Activated CD4-positive, CD25-positive, alpha-beta regulatory T cell treated with anti-CD3 and anti-CD28 coated beads, Interleukin-2, amount 50 U/mL, for 24 hours (primary cell): ENCODE data around the gene CEP112.
A peak's percentile ranks its signal among the peaks of the same experiment; 100 is the strongest.

Experiments used
- ATAC-seq, 2 donors: fragments of 150-1000 bp; cut with Tn5 transposase; one replicate each; pipeline ENCODE4 v1.10.0; 2021; ENCODE audit warnings: mild to moderate bottlenecking in 1 of 2, moderate library complexity in 1 of 2

CEP112 gene

DNA sequence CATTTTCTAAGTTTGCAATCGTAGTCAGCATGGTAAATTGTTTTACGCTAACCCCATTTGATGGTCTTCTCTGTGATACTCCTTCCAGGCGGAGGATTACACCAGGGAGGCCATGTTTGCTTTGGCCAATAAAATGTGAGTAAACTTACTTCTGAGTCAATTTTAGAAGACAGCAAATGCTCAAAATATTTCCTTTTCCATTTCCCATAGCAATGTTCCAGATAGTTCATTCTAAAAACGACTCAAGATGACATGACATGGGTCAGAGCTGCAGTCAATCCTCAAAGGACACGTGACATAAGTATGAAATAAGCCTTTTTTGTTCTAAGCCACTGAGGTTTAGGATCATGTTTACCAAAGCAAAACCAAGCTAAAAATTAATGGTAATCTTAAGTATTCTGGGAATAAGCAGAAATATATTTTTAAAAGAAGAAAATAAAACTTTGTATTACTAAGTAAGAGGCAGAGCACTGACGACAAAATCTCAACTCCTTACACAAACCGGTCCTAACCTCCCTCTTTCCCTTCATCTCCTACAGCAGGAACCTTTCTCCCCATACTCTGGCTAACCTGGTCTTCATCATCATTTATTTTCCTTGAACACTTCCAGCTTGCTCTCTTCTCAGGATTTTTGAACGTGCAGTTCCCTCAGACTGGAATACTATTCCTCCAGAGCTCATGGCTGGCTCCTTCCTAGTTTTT is 266.2 kb downstream of the CEP112 start:
- no peak for ATAC-seq

- ATAC-seq: no peak
These were observed 270.9 kb downstream of the CEP112 start for GRCh38 chr17:65920996-65921395.

DNA sequence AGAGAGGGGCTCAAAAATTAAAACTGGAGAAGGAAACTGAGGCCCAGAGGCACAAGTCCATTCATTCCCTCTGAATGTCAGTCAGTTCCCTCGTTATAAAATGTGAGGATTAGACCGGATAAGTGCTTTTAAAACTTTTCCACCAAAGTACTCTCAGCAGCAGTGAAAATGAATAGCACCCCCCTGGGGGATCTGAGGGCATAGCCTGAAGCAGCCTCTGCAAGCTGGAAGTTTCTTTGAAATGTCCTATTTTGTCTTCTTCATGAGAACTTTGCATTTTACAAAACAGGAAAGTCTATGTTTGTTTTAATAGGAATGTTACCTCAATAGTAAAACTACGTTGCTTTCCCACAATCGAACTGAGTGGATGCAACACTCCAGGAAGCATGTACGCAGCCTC is 273.0 kb downstream of the CEP112 start:
- ATAC-seq: no peak

DNA sequence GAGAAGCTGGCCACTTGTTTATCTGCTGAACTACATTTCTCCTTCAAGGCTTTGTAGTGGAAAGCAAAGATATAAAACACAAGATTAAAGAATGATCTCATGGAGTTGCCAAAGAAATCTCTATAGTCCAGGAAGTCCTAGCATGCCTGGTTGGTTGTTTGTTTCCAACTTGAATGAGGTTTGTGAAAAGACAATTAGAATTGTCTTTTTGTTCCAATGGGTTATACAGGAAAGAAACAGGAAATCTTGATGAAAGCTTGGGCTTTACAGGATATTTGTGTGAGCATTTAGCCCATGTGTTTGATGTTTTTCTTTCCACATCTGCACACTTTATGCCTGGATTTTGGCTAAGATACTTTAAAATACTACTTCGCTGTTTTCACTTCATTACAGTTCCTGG is 273.4 kb downstream of the CEP112 start:
- ATAC-seq: no peak

GRCh38 chr17:65917560-65917959 is 274.4 kb downstream of the CEP112 start:
- no peak for ATAC-seq

DNA sequence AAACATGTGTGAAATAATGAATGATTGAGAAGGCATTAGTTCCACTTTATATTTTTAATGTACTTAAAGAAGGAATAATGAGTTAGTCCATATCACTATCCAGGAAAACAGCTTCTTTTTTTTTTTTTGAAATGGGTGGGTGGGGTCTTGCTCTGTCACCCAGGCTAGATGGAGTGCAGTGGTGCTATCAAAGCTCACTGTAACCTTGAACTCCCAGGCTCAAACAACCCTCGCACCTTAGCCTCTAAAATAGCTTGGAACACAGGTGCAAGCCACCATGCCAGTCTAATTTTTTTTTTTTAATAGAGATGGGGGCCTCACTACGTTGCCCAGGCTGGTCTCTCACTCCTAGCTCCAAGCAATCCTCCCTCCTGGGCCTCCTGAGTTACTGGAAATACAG is 275.5 kb downstream of the CEP112 start:
- ATAC-seq: no peak

GRCh38 chr17:65914784-65915342 is 277.1 kb downstream of the CEP112 start:
- ATAC-seq: peak in 1 of 2 donors; percentile 56

GRCh38 chr17:65913326-65913850 is 278.5 kb downstream of the CEP112 start:
- no peak for ATAC-seq

GRCh38 chr17:65910836-65911235 is 281.1 kb downstream of the CEP112 start:
- no peak for ATAC-seq

DNA sequence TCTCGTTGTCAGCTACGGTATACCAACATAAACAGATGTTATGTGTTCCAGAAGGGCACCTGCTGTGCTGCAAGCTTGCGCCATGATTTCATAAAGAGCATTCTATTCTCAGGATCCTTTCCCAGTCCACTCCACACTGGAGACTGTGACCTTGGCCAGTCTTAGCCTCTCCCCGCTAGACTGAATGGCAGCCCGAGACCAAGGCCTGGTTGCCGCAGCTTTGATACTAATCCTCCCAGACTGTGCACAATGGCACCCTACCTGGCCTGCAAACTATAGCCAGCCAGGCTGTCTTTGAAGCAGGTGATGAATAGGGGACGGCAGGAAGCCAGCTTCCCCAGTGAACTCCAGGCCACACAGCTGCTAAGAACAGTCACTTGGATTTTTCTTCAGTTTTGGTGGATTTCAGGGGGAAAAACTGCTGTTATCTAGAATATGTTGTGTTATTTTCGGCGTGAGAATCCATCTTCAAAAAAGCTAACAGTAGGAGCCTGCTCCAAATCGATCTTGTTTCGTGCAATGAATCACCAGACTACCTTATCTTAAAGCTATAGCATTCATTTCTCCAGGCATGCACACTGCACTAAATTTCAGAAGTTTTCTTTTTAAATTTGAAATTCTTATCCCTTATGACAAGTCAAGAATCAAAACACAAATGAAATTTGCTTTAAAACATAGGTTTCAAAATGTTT is 289.0 kb downstream of the CEP112 start:
- ATAC-seq: no peak

DNA sequence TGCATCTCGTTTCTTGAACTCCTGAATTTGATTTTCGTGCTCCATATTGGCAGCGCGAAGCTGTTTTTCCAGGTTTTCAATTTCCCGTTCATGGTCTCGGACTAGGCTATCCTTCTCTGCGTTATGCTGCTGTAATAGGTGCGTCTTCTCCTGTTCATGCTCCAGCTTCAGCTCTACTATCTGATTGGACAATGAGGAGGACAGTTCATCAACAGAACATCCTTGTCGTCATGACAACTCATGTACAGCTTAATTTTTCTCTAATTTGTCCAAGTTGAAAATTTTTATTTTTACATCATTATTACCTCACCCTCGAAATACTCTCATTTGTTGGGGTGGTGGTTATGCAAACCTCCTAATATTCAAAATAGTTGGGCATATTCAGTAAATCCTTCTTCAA is 289.8 kb downstream of the CEP112 start:
- no peak for ATAC-seq

GRCh38 chr17:65901394-65901793 is 290.5 kb downstream of the CEP112 start:
- no peak for ATAC-seq

GRCh38 chr17:65900216-65900615 is 291.7 kb downstream of the CEP112 start:
- ATAC-seq: no peak

DNA sequence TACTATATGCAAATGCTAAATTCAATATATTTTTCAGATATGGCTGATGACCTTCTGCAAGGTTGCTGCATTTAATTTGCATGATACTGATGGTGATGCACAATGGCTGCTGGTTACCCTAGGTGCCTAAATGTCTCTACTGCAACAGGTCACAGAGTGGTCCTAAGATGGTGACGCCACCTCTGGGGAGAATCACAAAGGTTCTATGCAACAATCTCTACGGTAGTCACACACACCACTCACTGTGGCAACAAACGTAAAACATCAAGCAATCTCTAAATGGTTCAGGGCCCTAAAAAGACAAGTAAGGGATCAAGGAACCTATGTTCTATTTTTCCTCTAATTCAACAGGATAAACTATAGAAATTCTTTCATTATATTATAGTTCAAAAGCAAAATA is 293.3 kb downstream of the CEP112 start:
- no peak for ATAC-seq

DNA sequence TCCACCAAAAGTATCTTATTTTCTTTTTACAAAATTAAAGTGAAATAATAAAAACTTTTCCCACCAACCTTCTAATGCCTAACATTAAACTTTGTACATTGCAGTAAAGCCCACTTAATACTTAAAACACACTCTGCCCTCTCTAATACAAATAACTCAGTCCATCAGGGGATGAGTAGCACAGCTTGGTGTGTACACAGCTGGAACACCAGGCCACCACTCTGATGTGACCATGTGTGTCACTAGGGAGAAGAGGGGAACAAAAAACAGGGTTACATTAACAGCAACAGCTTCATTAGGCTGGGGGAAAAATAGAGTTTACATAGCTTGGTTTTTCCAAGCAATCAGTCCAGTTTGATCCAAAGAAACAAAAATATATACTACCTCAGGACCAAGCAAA is 295.0 kb downstream of the CEP112 start:
- ATAC-seq: no peak

DNA sequence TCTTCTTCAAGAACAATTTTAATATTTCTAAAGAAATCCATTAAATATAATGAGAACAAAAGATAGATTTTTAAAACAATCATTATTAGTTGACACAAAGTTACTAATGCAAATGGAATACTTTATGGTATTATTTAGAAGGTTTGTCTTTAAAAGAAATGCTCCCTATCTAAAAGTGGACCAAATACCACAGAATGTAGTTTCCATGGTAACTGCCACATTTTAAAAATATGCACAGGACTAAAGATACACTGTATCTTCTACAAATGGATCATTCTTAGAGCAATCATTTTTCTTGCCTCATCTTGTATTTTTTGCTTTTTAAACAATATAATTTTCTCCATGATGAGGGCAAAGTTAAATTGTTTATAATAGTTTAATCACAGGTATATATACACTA is 296.0 kb downstream of the CEP112 start:
- no peak for ATAC-seq

DNA sequence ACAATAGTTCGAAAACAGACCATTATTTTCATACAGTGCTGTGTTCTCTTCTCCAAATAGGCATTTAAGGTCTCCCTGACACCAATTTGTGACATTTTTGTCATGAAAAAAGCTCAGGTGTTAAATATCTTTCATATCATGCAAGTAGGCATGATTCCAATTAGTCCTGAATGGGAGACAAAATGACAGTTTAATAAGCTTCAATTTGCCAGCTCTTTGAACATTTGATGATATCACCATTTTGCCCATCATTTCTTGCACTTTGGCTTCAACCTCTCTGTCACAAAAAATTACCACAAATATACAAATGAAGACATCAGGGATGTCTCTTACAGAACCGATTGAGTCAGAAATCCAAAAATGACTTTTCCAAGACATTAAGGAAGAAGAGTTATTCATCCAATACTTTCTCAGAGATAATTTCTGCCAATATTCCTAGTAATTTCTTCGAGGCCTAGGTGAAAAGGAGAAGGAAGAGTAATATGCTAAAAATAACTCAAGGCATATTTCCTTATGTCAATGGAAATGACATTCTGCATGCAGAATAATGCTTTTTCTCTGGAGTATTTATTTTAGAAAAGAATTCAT is 298.1 kb downstream of the CEP112 start:
- no peak for ATAC-seq

- ATAC-seq: peak in 1 of 2 donors; percentile 27
These were observed 299.0 kb downstream of the CEP112 start for GRCh38 chr17:65892912-65893377.

GRCh38 chr17:65891231-65891735 is 300.6 kb downstream of the CEP112 start:
- ATAC-seq: no peak

GRCh38 chr17:65888649-65889048 is 303.3 kb downstream of the CEP112 start:
- no peak for ATAC-seq

DNA sequence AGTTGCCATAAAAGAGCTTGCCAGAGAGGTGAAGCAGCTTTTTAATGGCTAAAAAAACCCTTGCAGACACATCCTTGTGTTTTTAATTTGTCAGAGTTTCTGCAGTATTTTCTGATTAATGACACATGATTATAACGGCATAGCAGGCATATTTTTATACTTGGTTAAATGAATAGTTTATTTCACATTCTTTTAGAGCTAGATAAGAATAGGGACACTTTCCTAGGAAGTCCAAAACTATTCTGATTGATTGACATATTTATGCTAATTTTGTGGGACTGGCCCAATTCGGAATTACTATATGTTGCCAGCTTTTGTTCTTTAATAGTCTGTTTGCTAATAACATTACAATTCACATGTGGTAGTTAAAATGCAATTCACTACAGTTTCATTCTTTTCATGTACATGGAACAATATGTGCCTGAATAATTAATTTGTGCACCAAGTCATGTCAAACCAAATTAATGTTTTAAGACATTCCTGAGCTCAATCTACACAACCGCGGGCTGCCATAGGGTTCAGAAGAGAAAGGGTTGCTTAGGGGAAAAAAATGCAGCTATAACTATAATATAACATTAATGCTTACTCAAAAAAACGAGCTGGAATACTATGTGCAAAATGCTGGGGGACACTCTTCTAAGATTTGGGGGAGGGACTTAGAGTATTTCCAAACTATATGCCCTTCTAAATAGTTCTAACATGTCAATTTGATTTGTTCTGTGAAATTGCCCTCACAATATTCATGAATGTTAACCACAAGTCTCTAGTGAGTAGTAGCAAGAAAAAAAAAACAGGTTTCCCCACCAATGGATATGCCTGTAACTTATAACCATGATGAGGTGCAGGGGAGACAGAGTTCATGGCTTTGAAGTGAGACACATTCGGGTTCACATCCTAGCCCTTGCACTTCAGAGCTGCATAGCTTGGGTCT is 305.4 kb downstream of the CEP112 start:
- no peak for ATAC-seq
